ENCODE measurements around the gene BCAS1.

BCAS1 gene, protein sequence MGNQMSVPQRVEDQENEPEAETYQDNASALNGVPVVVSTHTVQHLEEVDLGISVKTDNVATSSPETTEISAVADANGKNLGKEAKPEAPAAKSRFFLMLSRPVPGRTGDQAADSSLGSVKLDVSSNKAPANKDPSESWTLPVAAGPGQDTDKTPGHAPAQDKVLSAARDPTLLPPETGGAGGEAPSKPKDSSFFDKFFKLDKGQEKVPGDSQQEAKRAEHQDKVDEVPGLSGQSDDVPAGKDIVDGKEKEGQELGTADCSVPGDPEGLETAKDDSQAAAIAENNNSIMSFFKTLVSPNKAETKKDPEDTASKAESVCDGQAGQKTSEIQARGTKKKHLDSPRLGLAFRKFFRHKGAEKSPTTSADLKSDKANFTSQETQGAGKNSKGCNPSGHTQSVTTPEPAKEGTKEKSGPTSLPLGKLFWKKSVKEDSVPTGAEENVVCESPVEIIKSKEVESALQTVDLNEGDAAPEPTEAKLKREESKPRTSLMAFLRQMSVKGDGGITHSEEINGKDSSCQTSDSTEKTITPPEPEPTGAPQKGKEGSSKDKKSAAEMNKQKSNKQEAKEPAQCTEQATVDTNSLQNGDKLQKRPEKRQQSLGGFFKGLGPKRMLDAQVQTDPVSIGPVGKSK

DNA sequence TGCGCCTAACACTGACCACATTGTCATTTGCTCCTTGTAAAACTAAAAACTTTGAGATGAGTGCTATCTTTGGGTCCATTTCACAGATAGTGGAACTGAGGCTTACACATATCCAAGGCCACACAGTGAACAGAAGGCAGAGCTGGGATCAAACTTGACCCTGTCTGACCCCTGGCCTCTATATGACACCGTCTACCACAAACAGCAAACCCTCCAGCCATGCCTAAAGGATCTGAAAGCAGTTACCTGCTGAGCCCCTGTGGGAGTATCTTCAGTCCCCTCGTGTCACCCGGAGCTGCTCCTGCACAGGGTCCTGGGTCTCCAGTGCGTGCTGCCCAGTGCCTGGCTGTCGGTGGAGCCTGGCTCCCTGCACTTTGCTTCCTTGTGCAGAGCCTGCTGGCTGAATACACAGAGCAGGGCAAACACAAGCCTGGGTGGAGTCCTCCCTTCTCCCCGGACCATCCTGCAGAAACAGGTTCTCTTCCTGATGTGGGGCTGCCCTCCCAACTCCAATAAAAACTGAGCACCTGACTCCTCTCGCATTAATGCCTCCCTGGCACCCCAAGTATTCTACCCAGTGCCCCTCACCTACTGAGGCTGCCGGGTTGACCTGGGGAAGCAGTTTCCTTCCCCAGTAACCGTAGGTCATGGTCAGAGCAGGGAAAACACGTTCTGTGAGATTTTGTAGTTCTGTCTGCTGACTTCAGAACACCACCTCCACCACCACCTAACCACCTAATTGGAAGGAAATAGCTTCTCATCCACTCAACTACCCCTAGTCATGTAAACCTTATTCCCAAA lies at the start of gene BCAS1:
Gene BCAS1 (minus strand): TSS at position 408 of the 801 bp plus-strand sequence. CDS start 11,876 bp downstream, outside the sequence.
- TF ChIP-seq CTCF (IDR thresholded peaks at IDR 0.05; ENCODE audit: low read depth, low read length) = no peak
- no peak within 1 kb of the TSS for H3K4me3 ChIP-seq (replicated peaks in 1 of 2; ENCODE audit: low read depth in 2 of 2, low read length in 2 of 2)

DNA sequence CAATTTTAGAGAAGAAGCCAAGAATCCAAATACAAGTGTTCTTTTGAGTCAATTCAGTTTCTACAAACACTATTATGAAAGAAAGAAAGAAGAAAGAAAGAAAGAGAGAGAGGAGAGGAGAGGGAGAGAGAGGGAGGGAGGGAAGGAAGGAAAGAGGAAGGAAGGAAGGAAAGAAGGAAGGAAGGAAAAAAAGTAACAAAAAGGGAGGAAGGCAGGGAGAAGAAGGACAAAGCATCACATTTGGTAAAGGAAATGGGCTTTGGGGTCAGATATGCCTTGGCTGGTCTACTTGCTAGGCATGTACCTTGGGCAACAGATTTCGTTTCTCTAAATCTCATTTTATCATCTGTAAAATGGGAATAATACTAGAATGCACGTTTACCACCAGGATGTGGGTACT lies 49.4 kb upstream of the BCAS1 start:
- DNase-seq (ENCODE audit: low read depth in 2 of 2) = no peak
- H3K4me3 ChIP-seq (replicated peaks in 1 of 2; ENCODE audit: low read depth in 2 of 2, low read length in 2 of 2) = no peak overlapping the region
- TF ChIP-seq CTCF (IDR thresholded peaks at IDR 0.05; ENCODE audit: low read depth, low read length) = no peak

More for the DNA sequence above, at the start of gene BCAS1:
- DNase-seq (ENCODE audit: low read depth in 2 of 2) = no peak

DNA sequence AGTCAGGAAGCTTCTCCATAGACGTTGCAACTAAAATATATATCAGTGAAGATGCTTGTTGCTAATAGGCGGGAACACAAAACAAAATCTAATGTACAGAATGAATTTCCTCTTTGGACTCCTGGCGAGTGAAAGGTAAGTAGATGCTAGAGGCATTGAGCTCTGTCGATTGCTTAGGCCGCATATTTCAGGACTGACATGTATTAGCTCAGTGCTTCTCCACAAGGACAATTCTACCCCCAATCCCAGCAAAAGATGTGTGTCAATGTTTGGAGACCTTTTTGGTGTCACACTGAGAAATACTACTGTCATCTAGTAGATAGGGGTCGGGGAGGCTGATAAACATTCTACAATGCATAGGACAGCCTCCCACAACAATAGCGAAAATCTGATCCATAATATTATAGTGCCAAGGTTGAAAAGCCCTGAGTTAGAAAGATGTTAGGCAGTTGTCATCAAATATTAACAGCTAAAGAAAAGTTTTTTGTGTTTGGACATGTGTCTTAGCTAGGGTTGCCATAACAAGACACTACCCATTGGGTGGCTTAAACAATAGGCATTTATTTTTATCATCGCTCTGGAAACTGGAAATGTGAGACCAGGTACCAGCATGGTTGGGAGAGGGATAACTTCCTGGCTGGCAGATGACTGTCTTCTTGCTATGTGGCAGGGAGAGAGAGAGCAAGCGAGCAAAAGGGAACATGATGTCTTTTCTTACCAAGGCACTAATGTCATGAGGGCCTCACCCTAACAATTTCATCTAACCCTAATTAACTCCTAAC lies 48.0 kb upstream of the BCAS1 start:
- no peak overlapping the region for H3K4me3 ChIP-seq (replicated peaks in 1 of 2; ENCODE audit: low read depth in 2 of 2, low read length in 2 of 2)
- DNase-seq (ENCODE audit: low read depth in 2 of 2) = no peak
- no peak for TF ChIP-seq CTCF (IDR thresholded peaks at IDR 0.05; ENCODE audit: low read depth, low read length)

GRCh38 chr20:54116550-54117235 lies 46.3 kb upstream of the BCAS1 start:
- no peak for TF ChIP-seq CTCF (IDR thresholded peaks at IDR 0.05; ENCODE audit: low read depth, low read length)
- DNase-seq (ENCODE audit: low read depth in 2 of 2) = no peak
- H3K4me3 ChIP-seq (replicated peaks in 1 of 2; ENCODE audit: low read depth in 2 of 2, low read length in 2 of 2) = no peak overlapping the region

DNA sequence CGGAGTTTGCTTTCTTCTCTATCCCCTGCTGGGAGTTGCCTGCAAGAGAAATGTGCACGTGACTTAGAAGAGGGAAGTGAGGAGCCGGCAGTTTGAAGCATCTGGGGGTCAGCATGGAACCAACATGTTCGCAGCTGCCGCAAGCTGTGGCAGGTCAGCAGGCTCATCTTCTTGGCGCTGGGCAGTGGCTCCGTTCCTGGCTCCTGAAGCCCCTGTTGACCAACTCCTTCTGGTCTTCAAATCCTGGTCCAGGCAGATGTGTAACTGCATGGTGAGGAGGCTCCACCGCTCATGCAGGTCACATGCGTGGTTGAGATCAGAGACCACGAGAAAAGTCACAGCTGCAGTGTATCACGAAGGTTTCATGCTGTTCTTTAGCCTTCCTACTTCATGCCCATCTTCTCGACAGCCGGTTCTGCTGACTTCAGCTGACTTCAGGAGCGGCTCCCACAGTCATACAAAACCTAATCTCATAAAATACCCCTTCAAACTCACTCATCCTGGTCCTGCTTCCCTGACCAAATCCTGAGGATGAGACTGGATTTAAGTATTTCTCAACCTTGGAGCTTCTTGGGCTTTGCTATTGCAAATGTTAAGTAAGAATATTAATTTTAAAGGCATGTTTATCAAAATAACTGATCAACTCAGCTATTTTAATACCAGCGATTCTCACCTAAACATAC lies 44.9 kb upstream of the BCAS1 start:
- peak; percentile 42 to 49 for DNase-seq (ENCODE audit: low read depth in 2 of 2)
- H3K4me3 ChIP-seq (replicated peaks in 1 of 2; ENCODE audit: low read depth in 2 of 2, low read length in 2 of 2) = no peak overlapping the region
- TF ChIP-seq CTCF (IDR thresholded peaks at IDR 0.05; ENCODE audit: low read depth, low read length) = no peak

Measured in cardiac fibroblast (primary cell).